Stomach smooth muscle (tissue), 2 donors: ENCODE measurements around the gene SMCO2.

ENCODE experiments used
- H3K27ac ChIP-seq: one replicate; pipeline ENCODE4 v1.7.0; 2013; ENCODE audit warnings: mild to moderate bottlenecking, low read length, inconsistent platforms
- H3K27me3 ChIP-seq, 2 donors: one replicate each; pipeline ENCODE4 v1.7.0; 2013; ENCODE audit warnings: low read length in 2 of 2; ENCODE audit not compliant: insufficient read depth in 2 of 2, control insufficient read depth in 1 of 2
- H3K36me3 ChIP-seq, 2 donors: one replicate each; pipeline ENCODE4 v1.7.0; 2013; ENCODE audit warnings: low read length in 2 of 2; ENCODE audit not compliant: control insufficient read depth in 2 of 2, insufficient read depth in 2 of 2
- H3K4me1 ChIP-seq: one replicate; pipeline ENCODE4 v1.7.0; 2013; ENCODE audit warnings: low read length; ENCODE audit not compliant: control insufficient read depth, insufficient read depth
- H3K4me3 ChIP-seq, 2 donors: one replicate each; pipeline ENCODE4 v1.7.0; 2013; ENCODE audit warnings: low read length in 2 of 2
- H3K9ac ChIP-seq, 2 donors: one replicate each; pipeline ENCODE4 v1.7.0; 2013; ENCODE audit warnings: low read length in 2 of 2, mild to moderate bottlenecking in 1 of 2
- H3K9me3 ChIP-seq, 2 donors: one replicate each; pipeline ENCODE4 v1.7.0; 2013; ENCODE audit warnings: low read length in 2 of 2; ENCODE audit not compliant: control insufficient read depth in 2 of 2
- donor health status: healthy.
- donor health status: Pancreatic carcinoma.

The SMCO2 gene

DNA sequence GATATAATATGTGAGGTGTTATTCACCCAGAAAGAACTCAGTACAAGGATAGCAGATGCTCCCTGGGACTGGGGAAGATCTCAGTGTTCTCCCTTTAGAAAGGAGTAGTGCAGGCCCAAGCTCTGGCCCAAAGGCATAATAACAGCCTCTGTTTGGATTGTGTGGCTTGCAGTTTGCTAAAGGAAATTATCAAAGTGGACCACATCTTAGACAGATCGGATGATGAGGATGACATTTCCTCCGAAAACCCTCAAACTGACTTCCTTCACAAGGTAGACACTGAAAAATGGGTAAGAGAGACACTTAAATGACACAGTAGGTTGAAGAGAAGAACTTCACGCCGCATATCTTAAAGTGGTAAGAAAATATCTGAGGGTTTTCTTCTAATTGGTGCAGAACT, 26.1 kb downstream of the SMCO2 start:
- Histone ChIP-seq H3K9me3 (peaks cover 0 to 2% of the 10 kb centered on the region in 2 donors), H3K27ac (no peak overlapping the region), H3K36me3 (no peaks in the 10 kb centered on the region), H3K4me3 (no peak overlapping the region), H3K27me3 (no peaks in the 10 kb centered on the region), H3K9ac (no peak overlapping the region), H3K4me1 (no peaks in the 10 kb centered on the region)

DNA sequence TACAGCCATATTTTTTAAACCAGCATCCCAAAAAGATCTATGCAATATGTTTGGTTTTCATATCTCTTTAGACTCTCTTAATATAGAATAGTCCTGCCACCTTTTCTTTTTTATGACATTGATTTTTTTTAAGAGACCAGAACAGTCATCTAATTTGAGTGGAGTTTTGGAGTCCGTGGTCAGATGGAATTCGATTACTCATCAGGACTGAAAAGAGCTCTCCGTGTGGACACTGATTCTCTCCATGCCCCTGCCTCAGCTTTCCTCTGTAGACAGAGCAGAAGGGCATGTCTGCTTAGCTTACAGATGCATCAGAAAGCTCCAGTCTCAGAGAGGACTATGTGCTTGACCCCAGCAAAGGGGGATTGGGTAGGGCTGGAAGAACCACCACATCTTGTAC, 27.8 kb downstream of the SMCO2 start:
- Histone ChIP-seq H3K9ac (no peak overlapping the region), H3K27ac (no peak overlapping the region), H3K4me1 (no peaks in the 10 kb centered on the region), H3K27me3 (no peaks in the 10 kb centered on the region), H3K9me3 (peaks cover 0 to 10% of the 10 kb centered on the region in 2 donors), H3K4me3 (no peak overlapping the region), H3K36me3 (no peaks in the 10 kb centered on the region)

GRCh38 chr12:27477049-27477448, 30.5 kb downstream of the SMCO2 start:
- Histone ChIP-seq H3K27ac (no peak overlapping the region), H3K4me3 (no peak overlapping the region), H3K27me3 (no peaks in the 10 kb centered on the region), H3K9me3 (peaks cover 0 to 10% of the 10 kb centered on the region in 2 donors), H3K9ac (no peak overlapping the region), H3K4me1 (no peaks in the 10 kb centered on the region), H3K36me3 (no peaks in the 10 kb centered on the region)

GRCh38 chr12:27478949-27479348, 32.4 kb downstream of the SMCO2 start:
- peaks cover 0 to 10% of the 10 kb centered on the region in 2 donors for H3K9me3 ChIP-seq
- H3K27ac ChIP-seq: no peak overlapping the region
- H3K9ac ChIP-seq: no peak overlapping the region
- no peaks in the 10 kb centered on the region for H3K27me3 ChIP-seq
- no peak overlapping the region for H3K4me3 ChIP-seq
- no peaks in the 10 kb centered on the region for H3K4me1 ChIP-seq
- no peaks in the 10 kb centered on the region for H3K36me3 ChIP-seq

- Histone ChIP-seq H3K27ac (no peak overlapping the region), H3K4me3 (no peak overlapping the region), H3K27me3 (no peaks in the 10 kb centered on the region), H3K9me3 (peaks cover 0 to 10% of the 10 kb centered on the region in 2 donors), H3K36me3 (no peaks in the 10 kb centered on the region), H3K9ac (no peak overlapping the region), H3K4me1 (no peaks in the 10 kb centered on the region)
These were observed 33.5 kb downstream of the SMCO2 start for GRCh38 chr12:27480016-27480415.

GRCh38 chr12:27486961-27487360, 40.4 kb downstream of the SMCO2 start:
- H3K9ac ChIP-seq: no peak overlapping the region
- no peak overlapping the region for H3K4me3 ChIP-seq
- no peaks in the 10 kb centered on the region for H3K36me3 ChIP-seq
- no peaks in the 10 kb centered on the region for H3K9me3 ChIP-seq
- no peak overlapping the region for H3K27ac ChIP-seq
- H3K4me1 ChIP-seq: no peaks in the 10 kb centered on the region
- H3K27me3 ChIP-seq: no peaks in the 10 kb centered on the region

GRCh38 chr12:27488479-27488878, 41.9 kb downstream of the SMCO2 start:
- H3K9ac ChIP-seq: no peak overlapping the region
- H3K27ac ChIP-seq: no peak overlapping the region
- no peaks in the 10 kb centered on the region for H3K36me3 ChIP-seq
- H3K27me3 ChIP-seq: no peaks in the 10 kb centered on the region
- H3K4me3 ChIP-seq: no peak overlapping the region
- no peaks in the 10 kb centered on the region for H3K4me1 ChIP-seq
- no peaks in the 10 kb centered on the region for H3K9me3 ChIP-seq

DNA sequence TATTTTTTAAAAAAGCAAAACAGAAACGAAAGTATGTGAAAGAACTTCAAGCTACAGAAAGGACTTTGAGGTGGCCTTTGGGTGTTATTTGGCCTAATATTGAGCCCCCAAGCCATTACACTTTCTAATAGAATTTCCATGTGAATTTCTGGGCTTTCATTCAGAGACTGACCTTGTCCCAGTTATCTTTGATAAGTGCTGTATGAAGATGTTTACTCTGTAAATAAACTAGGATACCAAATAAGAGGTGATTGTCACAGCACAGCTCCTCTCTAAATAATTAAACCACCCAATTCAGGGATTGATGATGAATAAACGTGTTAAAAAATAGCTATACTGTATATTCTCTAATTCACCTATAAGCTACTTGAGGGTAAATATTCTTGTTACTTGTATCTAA, 44.7 kb downstream of the SMCO2 start:
- H3K27me3 ChIP-seq: no peaks in the 10 kb centered on the region
- H3K4me3 ChIP-seq: no peak overlapping the region
- H3K27ac ChIP-seq: no peak overlapping the region
- no peaks in the 10 kb centered on the region for H3K9me3 ChIP-seq
- H3K36me3 ChIP-seq: no peaks in the 10 kb centered on the region
- H3K9ac ChIP-seq: no peak overlapping the region
- H3K4me1 ChIP-seq: no peaks in the 10 kb centered on the region

GRCh38 chr12:27493260-27493940, 46.9 kb downstream of the SMCO2 start:
- no peaks in the 10 kb centered on the region for H3K9me3 ChIP-seq
- H3K4me3 ChIP-seq: no peak overlapping the region
- H3K4me1 ChIP-seq: no peaks in the 10 kb centered on the region
- no peak overlapping the region for H3K27ac ChIP-seq
- no peaks in the 10 kb centered on the region for H3K27me3 ChIP-seq
- no peak overlapping the region for H3K9ac ChIP-seq
- no peaks in the 10 kb centered on the region for H3K36me3 ChIP-seq

DNA sequence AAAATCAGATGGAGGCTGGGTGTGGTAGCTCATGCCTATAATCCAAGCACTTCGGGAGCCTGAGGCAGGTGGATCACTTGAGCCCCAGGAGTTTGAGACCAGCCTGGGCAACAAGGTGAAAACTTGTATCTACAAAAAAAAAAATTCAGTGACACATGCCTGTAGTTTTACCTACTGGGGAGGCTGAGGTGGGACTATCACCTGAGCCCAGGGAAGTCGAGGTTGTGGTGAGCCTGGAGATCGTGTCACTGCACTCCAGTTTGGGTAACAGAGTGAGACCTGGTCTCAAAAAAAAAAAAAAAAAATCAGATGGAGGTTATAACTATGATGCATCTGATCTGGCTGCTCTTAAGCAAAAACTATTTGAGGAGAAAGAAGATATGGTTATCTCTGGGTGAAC, 50.9 kb downstream of the SMCO2 start:
- Histone ChIP-seq H3K36me3 (no peaks in the 10 kb centered on the region), H3K27ac (no peak overlapping the region), H3K4me1 (no peaks in the 10 kb centered on the region), H3K9ac (no peak overlapping the region), H3K27me3 (no peaks in the 10 kb centered on the region), H3K4me3 (no peak overlapping the region), H3K9me3 (no peaks in the 10 kb centered on the region)

DNA sequence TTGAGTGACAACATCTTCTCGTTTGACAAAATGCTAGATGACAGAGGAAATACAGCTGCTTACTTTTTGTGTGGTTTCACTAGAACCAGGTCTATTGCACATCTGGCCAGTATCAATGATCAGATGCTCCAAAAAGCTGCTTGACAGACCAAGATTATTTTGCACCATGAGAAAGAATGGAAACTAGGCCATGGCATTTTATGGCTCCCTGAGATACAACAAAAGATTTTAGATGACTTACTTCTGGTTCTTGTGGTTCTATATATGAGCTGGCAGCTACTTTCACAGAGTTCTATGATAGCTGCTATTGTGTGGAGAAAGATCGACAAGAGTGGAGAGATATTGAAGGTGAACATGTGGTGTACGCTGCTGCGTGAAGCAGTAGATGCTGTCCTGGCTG, 51.6 kb downstream of the SMCO2 start:
- Histone ChIP-seq H3K9me3 (no peaks in the 10 kb centered on the region), H3K4me3 (no peak overlapping the region), H3K4me1 (no peaks in the 10 kb centered on the region), H3K27ac (no peak overlapping the region), H3K9ac (no peak overlapping the region), H3K27me3 (no peaks in the 10 kb centered on the region), H3K36me3 (no peaks in the 10 kb centered on the region)
